NCI-H1048 (cell line): ENCODE results near the gene TMUB1.

Experiments
- DNase-seq: peaks from one replicate; lab custom pipeline; 2025; lab: John Stamatoyannopoulos, UW

Gene TMUB1

GRCh38 chr7:151121380-151122170 lies 38.3 kb upstream of the TMUB1 start:
- DNase-seq: no peak

DNA sequence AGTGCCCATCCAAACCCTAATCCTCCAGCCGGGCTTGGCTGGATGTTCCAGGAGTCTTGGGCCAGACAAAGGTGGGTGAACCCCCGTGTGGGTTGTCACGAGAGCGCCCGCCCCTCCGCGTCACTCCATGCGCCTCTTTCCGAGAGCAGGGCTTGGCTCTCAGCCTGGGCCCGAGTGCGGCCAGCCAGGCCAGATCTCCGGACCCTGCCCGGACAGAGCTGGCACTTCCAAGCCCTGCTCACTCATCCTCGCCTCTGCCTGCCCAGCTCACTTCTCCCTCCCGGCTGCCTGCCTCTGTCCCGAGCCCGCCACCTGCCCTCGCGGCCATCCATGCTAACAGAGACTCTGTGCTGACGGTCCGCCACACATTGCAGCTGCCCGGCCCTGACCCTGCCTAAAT lies 37.6 kb upstream of the TMUB1 start:
- no peak for DNase-seq

DNA sequence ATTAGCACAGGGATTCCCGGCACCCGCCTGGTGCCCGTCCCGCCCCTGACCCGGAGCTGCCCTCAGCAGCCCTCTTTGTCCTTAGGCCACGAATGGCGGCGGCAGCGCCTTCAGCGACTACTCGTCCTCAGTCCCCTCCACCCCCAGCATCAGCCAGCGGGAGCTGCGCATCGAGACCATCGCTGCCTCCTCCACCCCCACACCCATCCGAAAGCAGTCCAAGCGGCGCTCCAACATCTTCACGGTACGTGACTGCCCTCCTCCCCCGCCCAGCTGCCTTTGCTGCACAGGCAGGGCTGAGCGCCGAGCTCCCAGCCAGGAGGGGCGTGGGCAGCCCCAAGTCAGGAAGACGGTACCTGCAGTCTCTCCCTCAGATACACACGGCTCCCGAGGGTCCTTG lies 36.6 kb upstream of the TMUB1 start:
- DNase-seq: no peak

DNA sequence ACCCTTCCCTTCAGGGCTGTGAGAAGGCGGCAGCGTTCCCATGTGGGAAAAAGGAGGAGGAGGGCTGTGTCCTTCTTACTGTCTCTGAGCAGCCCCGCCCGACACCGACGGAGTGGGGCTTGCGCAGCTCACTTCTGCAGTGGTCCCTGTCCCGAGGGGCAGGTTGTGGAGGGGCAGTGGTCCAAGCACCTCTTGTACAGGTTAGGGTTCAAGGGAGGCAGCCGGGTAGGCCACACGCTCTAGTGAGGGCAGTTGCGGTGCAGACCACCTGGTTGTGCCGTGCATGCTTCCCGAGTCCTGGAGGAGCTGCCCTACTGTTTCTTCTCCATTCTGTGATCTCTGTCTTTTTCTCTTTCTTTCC lies 35.7 kb upstream of the TMUB1 start:
- no peak for DNase-seq

DNA sequence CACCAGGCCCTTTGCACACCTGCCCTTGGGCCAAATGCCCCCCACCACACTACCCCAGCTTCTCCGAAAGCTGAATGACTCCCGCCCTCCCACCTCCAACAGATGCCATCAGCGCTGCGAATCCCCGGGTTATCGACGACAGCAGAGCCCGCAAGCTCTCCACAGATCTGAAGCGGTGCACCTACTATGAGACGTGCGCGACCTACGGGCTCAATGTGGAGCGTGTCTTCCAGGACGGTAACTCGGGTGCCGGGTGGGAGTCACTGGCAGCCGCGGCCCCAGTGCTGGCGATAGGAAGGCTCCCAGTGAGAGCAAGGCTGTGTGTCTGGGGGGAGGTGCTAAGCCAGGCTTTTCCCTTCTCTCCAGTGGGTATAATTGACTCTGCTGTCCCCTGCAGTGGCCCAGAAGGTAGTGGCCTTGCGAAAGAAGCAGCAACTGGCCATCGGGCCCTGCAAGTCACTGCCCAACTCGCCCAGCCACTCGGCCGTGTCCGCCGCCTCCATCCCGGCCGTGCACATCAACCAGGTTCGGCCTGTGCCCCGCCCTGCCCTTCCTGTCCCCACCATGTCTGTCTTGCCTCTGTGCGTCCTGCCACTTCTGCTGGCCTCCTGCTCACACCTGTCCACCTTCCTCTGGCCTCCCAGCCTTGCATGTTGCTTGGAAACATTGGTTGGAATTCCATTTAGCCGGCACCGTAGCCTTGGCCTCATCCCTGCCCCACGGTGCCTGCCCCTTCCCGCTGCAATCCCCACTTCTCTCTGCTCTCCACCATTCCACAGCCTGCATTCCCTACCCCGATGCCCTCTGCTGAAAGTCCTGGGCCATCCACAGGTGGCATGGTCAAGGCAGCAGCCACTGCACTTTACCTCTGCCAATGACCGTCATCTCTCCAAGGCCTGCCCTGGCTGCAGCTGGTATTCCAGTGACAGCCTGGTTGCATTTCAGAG lies 35.1 kb upstream of the TMUB1 start:
- no peak for DNase-seq

GRCh38 chr7:151117565-151117964 lies 34.3 kb upstream of the TMUB1 start:
- no peak for DNase-seq

DNA sequence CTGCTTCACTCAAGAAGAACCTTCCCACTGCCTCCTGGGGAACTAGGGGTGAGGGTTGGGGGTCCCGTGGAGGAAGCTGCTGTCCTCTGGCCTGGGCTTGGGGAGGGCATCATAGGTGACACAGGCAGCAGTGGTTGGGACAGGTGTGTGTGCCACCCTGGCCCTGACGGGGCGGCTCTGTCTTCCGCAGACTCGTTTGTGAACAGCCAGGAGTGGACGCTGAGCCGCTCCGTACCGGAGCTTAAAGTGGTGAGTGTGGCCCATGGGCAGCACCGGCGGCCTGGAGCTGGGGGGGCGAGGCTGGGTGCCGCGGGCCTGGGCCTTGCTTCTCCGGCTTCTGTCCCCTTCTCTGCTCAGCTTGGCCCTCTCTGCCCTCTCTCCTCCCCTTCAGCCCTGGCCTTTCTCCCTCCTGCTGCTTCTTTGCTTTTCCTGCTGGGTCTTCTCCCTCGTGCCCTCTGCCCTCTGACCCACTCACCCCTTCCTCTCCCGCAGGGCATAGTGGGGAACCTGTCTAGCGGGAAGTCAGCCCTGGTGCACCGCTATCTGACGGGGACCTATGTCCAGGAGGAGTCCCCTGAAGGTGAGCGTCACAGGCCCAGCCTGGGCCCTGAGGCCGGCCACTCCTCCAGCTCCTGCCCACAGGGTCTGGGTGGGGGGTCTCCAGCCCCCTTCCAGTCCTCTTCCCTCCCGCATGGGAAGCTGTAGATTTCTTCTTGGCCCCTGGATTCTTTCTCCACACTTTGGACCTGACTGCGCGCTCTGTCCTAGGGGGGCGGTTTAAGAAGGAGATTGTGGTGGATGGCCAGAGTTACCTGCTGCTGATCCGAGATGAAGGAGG lies 33.5 kb upstream of the TMUB1 start:
- DNase-seq: no peak

DNA sequence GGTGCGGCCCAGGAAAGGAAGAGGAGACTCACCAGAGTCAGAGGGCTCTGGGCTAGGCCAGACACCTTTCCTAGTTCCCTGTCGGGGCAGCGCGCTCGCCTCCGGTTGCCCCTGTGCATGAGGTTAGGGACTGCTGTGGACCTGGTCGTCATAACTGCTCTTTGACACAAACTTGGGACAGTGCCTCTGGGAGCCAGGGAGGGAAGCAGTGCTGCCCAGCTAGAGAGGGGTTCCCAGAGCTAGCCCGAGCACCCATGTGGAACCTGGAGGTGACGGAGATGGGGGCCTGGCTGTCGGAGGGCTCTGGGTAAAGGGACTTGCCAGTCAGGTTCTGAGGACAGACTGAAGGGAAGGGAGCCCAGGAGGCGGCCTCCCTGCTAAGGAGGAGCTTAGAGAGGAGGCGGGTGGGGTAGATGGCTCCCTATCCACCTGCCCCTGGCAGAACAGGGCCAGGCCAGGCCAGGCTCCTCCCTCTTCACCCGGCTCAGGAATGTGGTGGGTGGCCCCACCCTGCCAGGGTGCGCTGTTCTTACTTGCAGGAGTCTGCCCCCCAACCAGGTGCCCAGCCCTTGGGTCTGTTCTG lies 32.6 kb upstream of the TMUB1 start:
- DNase-seq: no peak

DNA sequence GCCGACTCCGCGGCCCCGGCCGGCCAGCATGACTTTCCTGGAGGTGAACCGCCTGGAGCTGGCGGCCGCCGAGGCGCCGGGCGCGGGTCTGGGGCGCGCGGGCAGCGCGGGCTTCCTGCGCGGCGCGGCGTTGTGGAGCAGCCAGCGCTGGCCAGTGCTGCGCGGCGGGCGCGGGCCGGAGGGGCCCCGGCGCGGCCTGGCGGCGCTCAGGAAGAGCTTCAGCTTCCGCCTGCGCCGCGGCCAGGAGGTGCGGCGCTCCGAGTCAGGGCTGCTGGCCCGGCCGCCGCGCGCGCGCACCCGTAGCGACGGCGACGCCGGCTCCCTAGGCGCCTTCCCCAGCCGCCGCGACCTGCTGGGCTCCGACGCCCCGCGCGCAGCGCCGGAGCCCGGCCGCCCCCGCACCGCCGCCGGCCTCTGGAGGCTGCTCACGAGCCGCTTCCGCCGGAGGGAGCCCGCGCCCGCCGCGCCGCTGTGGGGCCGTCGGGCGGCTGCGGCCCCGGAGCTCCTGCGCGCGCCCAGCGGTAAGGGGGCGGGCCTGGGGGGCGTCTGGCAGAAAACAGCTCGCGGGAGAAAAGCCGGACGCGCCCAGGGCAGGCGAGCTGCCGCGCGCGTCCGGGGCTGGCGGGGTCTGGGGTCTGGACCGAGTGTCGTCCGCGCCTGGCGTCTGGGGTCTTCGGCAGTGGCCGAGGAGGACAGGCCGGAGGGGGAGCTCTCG lies 32.0 kb upstream of the TMUB1 start:
- DNase-seq: no peak

DNA sequence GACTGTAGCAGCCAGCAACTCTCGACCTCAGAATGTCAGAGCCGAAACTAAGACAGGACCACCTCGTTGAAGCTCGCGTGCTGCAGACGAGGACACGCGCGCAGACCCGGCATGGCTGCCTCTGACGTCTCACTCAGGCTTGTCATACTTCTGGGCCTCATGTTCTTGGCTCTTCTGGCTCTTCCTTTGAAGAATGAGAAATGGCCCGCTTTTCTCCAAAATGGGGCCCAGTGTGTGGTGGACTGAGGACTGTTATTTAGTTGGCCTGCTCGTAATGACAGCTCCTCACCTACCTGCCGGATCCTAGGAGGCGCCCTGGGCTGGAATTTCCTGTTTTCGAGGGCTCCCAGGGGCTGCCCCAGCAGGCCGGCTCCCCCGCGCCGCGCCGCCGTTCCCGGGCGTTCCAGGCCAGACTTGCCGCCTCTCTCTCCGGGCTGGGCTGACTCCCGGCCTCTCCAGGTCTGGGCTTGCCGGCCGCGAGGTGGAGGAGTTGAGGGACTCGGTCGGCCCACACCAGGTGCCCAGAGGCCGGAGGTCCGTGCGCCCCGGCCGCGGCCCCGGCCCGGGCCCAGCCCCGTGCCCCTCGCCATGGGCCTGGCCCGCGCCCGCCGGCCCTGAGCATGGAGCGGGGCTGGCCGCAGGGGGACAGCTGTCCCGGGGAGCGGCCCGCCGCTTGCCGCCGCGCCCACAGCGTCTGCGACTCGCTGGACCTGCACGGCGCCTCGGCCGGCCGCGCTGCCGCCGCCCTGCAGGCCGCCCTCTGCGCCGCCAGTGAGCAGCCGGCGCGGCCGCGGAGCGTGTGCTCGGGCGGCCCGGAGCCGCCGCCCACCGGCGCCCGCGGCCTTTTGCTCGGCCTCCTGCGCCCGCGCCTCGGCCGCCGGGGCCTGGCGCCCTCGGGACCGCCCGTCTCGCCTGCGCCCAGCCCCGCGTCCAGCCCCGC lies 31.1 kb upstream of the TMUB1 start:
- DNase-seq: no peak

DNA sequence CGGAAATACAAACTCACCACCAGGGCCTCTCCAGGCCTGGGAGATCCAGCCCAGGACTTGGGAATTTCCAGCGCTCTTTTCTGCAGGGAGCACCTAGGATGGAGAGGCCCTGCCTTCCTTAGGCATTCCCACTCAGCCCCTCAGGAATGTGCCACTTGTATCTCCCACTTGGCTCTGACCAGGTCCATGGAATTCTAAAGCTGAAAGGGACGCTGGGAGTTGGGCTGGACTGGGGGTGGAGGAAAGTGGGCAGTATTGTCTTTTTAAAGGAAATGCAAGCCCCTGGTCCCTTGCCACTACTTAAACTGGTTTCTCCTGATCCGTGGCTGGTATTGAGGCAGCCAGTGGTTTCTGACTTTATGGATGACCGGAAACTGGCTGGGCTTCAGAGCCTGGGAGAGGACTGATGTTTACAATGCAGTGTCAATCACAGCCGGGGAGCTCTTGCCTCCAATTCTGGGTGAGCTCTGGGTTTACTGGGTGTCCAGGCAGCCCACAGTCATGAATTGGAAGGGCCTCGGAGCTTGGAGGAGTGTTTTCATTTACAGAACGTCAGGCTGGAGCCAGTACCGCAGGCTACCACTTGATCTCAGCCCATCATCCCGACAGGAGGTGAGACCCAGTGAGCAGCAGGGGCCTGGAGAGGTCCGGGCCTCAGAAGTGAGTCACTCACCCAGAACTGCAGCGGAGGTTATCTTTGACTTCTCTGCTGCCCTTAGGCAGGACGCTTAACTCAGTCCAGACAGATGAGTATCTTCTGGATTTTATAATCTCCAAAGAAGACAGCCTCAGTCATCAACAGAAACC lies 30.3 kb upstream of the TMUB1 start:
- no peak for DNase-seq

DNA sequence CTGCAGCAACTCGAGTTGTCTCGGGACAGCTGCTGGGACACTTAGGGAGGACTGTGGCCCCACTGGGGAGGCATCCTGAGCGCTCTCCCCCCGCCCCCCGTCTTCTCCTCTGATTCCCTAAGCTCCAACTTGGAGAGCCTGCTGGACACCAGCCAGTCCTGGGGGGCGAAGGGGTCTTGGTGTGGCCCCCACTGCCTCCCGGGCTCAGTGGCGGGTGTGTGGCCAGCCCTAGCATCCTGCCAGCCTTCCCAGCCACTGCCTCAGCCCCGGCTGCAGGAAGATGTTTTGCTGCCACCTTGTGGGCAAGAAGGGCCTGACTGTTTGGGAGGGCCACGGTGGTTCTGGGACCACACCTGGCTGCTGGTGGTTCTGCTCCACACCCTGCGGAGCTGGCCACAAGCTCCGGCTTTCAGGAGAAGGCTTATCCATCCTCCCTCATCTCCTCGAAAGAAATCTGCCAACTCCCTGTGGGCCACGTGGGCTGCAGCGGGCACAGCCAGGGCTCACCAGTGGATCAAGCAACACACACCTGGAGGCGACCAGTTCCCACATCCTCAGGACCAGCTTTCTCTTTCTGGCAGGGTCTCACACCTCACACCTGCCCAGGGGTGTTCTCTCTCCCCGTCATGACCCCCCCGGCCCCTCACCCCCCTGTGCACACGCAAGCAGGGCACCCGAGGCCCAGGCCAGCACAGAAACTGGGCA lies 27.8 kb upstream of the TMUB1 start:
- no peak for DNase-seq

DNA sequence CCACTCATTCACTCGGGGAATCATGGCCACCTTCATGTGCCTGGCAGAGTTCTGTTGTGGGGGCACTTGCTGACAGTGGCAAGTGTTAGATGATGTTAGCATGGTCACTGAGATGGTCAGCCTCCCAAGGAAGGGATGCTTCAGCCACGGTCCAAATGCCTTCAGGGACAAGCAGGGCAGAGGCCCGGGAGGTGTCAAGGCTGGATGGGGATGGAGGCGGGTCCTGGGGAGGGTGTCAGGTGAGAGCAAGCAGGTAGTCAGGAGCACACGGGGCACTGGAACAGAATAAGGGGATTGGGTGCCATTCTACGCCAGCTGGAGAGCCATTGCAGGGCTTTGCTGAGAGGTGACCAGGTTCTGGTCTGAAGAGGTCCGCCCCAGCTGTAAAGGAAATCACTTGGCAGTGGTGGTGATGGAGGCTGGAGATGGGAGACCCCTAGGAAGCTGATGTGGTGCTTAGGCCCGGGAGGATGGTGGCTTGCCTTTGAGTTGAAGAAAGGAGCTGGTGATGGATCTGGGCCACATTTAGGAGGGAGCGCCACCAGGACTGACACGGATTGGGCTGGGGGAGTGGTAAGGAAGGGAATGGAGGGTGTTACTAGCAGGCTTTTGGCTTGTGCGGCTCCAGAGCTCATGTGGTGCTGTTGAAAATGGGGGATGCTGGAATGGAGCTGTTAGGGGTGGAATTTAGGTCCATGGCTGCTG lies 27.1 kb upstream of the TMUB1 start:
- no peak for DNase-seq

GRCh38 chr7:151109094-151110048 lies 26.1 kb upstream of the TMUB1 start:
- DNase-seq: no peak

GRCh38 chr7:151107882-151108281 lies 24.6 kb upstream of the TMUB1 start:
- DNase-seq: no peak

GRCh38 chr7:151104411-151105235 lies 21.3 kb upstream of the TMUB1 start:
- no peak for DNase-seq
